Trophoblast cell (in vitro differentiated cells and primary cell): ENCODE results near the gene ATP13A3.
A peak's percentile ranks its signal among the peaks of the same experiment; 100 is the strongest.

Source experiments
- DNase-seq, 2 donors: peaks; one replicate each; pipeline ENCODE4 v3.0.0-alpha.2; 2016
- H2AFZ ChIP-seq: 2 replicates; pipeline ENCODE4 v1.6.1; 2013; ENCODE audit warnings: low read length, moderate library complexity, mild to moderate bottlenecking; ENCODE audit not compliant: insufficient read depth, poor library complexity
- H2AK5ac ChIP-seq: 2 replicates; pipeline ENCODE4 v1.6.1; 2013; ENCODE audit warnings: mild to moderate bottlenecking, low read length
- H2BK120ac ChIP-seq: 2 replicates; pipeline ENCODE4 v1.6.1; 2013; ENCODE audit warnings: low read length, mild to moderate bottlenecking, moderate library complexity; ENCODE audit not compliant: insufficient read depth, poor library complexity
- H2BK12ac ChIP-seq: 2 replicates; pipeline ENCODE4 v1.6.1; 2013; ENCODE audit warnings: mild to moderate bottlenecking, low read length, moderate library complexity
- H2BK5ac ChIP-seq: 2 replicates; pipeline ENCODE4 v1.6.1; 2013; ENCODE audit warnings: low read length, low read depth, moderate library complexity, mild to moderate bottlenecking; ENCODE audit not compliant: poor library complexity
- H3K14ac ChIP-seq: 2 replicates; pipeline ENCODE4 v1.6.1; 2013; ENCODE audit warnings: mild to moderate bottlenecking, low read length
- H3K18ac ChIP-seq: 2 replicates; pipeline ENCODE4 v1.6.1; 2013; ENCODE audit warnings: mild to moderate bottlenecking, low read length
- H3K23ac ChIP-seq: 2 replicates; pipeline ENCODE4 v1.6.1; 2013; ENCODE audit warnings: low read length
- H3K27ac ChIP-seq: 2 replicates; pipeline ENCODE4 v1.5.1; 2013; ENCODE audit warnings: low read depth, mild to moderate bottlenecking, inconsistent platforms, low read length, moderate library complexity
- H3K27me3 ChIP-seq: 2 replicates; pipeline ENCODE4 v1.6.1; 2013; ENCODE audit warnings: inconsistent platforms, mild to moderate bottlenecking, low read length, moderate library complexity; ENCODE audit not compliant: insufficient read depth
- H3K36me3 ChIP-seq, 2 experiments: 1 replicate in 1 of 2; 2 replicates in 1 of 2; pipeline ENCODE4 v1.6.1; 2013; ENCODE audit warnings: low read length in 2 of 2, mild to moderate bottlenecking in 2 of 2, moderate library complexity in 1 of 2; ENCODE audit not compliant: insufficient read depth in 2 of 2, control insufficient read depth in 1 of 2
- H3K4ac ChIP-seq: 2 replicates; pipeline ENCODE4 v1.6.1; 2013; ENCODE audit warnings: low read depth, mild to moderate bottlenecking, low read length, moderate library complexity
- H3K4me1 ChIP-seq, 2 experiments: 1 replicate in 1 of 2; 2 replicates in 1 of 2; pipeline ENCODE4 v1.6.1; 2013; ENCODE audit warnings: low read length in 2 of 2, mild to moderate bottlenecking in 2 of 2, moderate library complexity in 1 of 2; ENCODE audit not compliant: insufficient read depth in 2 of 2, control insufficient read depth in 1 of 2
- H3K4me2 ChIP-seq: 2 replicates; pipeline ENCODE4 v1.6.1; 2013; ENCODE audit warnings: inconsistent platforms, mild to moderate bottlenecking, low read length, moderate library complexity
- H3K4me3 ChIP-seq: 2 replicates; pipeline ENCODE4 v1.5.1; 2013; ENCODE audit warnings: mild to moderate bottlenecking, low read depth, low read length, inconsistent platforms
- H3K79me1 ChIP-seq: one replicate; pipeline ENCODE4 v1.6.1; 2013; ENCODE audit warnings: low read length
- H3K79me2 ChIP-seq: 2 replicates; pipeline ENCODE4 v1.6.1; 2013; ENCODE audit warnings: low read length, mild to moderate bottlenecking; ENCODE audit not compliant: control insufficient read depth, insufficient read depth, poor library complexity
- H3K9ac ChIP-seq: 2 replicates; pipeline ENCODE4 v1.6.1; 2013; ENCODE audit warnings: mild to moderate bottlenecking, low read length
- H3K9me3 ChIP-seq: 2 replicates; pipeline ENCODE4 v1.6.1; 2013; ENCODE audit warnings: low read depth, mild to moderate bottlenecking, control low read depth, inconsistent platforms, low read length; ENCODE audit not compliant: insufficient read depth
- H4K12ac ChIP-seq: 2 replicates; pipeline ENCODE4 v1.6.1; 2013; ENCODE audit warnings: low read depth, mild to moderate bottlenecking, low read length, moderate library complexity
- H4K8ac ChIP-seq: 2 replicates; pipeline ENCODE4 v1.6.1; 2013; ENCODE audit warnings: low read depth, mild to moderate bottlenecking, low read length, moderate library complexity
- H4K91ac ChIP-seq: one replicate; pipeline ENCODE4 v1.6.1; 2013; ENCODE audit warnings: low read depth, mild to moderate bottlenecking, low read length, moderate library complexity
- WGBS: extraction: QIAGEN DNeasy Blood & Tissue Kit; methylation state at CpG from one replicate; pipeline ENCODE4 v1.1.7; 2013; ENCODE audit warnings: missing lambda C conversion rate; ENCODE audit not compliant: insufficient read length, insufficient coverage; ENCODE audit errors: extremely low coverage; 5-methylcytosine and 5-hydroxymethylcytosine counted together

ATP13A3 gene

DNA sequence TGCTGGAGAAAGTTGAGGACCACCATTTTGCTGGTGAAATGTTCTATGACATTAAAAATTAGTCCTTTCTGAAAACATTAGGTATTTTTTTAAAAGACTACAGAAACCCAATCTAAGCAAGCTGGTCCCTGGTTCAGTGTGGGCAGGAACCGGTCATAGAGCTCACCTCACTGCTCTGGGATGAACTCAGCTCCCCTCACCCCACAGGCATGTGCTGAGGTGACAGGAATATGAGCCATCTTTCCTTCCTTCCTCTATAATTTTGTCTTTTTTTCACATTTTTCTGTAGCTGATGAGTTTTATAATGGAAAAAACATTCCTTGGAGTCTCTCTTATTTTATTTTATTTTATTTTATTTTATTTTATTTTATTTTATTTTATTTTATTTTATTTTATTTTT is 109.1 kb downstream of the ATP13A3 start:
- no CpG with 5 or more reads among the region's 1 CpG for WGBS
- Histone ChIP-seq H3K27me3 (no peaks in the 10 kb centered on the region), H2AFZ (no peak overlapping the region), H3K9me3 (no peaks in the 10 kb centered on the region), H3K27ac (no peak overlapping the region), H3K18ac (no peak overlapping the region), H3K23ac (no peak overlapping the region), H3K14ac (no peak overlapping the region), H2BK5ac (no peak overlapping the region), H3K4me3 (no peak overlapping the region), H3K36me3 (no peaks in the 10 kb centered on the region), H3K79me2 (no peaks in the 10 kb centered on the region), H3K4me1 (peaks cover 0 to 2% of the 10 kb centered on the region in 2 experiments), H2AK5ac (no peak overlapping the region), H2BK12ac (no peak overlapping the region), H3K9ac (no peak overlapping the region), H3K4ac (no peak overlapping the region), H4K8ac (no peak overlapping the region), H3K4me2 (no peak overlapping the region), H4K91ac (no peak overlapping the region), H2BK120ac (no peak overlapping the region), H4K12ac (no peak overlapping the region), H3K79me1 (no peaks in the 10 kb centered on the region)
- DNase-seq: no peak

DNA sequence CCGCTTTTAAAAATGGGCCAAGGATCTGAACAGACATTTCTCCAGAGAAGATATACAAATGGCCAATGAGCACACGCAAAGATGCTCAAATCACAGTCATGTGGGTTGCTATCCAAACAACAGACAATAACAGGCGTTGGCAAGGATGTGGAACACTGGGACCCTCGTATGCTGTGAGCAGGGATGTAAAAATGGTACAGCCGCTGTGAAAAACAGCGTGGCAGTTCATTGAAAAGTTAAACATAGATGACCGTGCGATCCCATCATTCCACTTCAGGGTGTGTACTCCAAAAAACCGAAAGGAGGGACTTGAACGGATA is 110.6 kb downstream of the ATP13A3 start:
- no peak for DNase-seq
- no peak overlapping the region for H4K12ac ChIP-seq
- no CpG with 5 or more reads among the region's 10 CpGs for WGBS

DNA sequence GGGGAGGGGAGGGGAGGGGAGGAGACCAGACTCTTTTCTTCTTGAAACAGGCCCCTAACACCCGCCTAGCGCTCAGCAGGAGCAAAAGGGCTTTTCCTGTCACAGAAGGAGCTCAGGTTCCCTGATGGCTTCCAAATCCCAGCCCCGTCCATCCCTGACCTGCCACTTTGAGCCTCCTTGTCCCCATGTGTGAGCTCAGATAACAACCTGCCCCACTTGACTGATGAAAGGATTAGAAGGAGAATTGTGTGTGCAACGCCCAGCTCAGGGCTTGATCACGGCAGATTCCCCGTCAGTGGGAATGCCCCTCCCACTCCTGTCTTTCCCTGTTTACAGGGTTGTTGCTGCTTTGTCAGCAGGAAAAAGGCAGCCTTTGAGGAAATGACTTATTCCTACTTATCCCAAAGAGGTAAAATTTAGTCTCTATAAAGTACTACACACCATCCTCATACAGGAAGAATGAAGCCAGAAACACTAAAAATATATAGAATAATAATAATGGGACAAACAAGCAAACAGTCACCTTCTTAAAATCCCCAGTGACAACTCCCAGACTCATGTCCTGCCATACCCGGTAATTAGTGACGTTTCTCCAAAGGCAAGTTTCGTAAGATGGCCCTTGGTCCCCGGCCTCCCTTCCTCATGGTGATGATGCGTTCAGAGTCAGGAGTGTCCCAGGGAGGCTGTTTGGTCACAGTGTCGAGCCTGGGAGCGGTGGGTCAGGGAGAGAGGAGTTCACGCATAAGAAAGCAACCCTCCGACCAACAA is 111.1 kb downstream of the ATP13A3 start:
- Histone ChIP-seq H3K14ac (no peak overlapping the region), H3K79me2 (no peaks in the 10 kb centered on the region), H3K18ac (no peak overlapping the region), H4K91ac (no peak overlapping the region), H3K9me3 (no peaks in the 10 kb centered on the region), H3K4me2 (no peak overlapping the region), H2BK5ac (no peak overlapping the region), H3K36me3 (no peaks in the 10 kb centered on the region), H2AFZ (peak overlapping the region; percentile 52), H3K4ac (no peak overlapping the region), H2AK5ac (no peak overlapping the region), H3K27ac (no peak overlapping the region), H4K8ac (peak overlapping the region; percentile 35), H3K4me3 (no peak overlapping the region), H3K79me1 (no peaks in the 10 kb centered on the region), H4K12ac (no peak overlapping the region), H3K9ac (no peak overlapping the region), H3K4me1 (peaks cover 0 to 2% of the 10 kb centered on the region in 2 experiments), H3K27me3 (no peaks in the 10 kb centered on the region), H2BK120ac (peak overlapping the region; percentile 29), H3K23ac (no peak overlapping the region), H2BK12ac (no peak overlapping the region)
- WGBS: no CpG with 5 or more reads among the region's 15 CpGs
- DNase-seq: no peak

More for the DNA sequence above, 110.6 kb downstream of the ATP13A3 start:
- no peak overlapping the region for H3K4ac ChIP-seq
- no peak overlapping the region for H2AK5ac ChIP-seq
- H3K27ac ChIP-seq: no peak overlapping the region
- no peaks in the 10 kb centered on the region for H3K36me3 ChIP-seq
- no peaks in the 10 kb centered on the region for H3K79me1 ChIP-seq
- H3K27me3 ChIP-seq: no peaks in the 10 kb centered on the region
- H3K79me2 ChIP-seq: no peaks in the 10 kb centered on the region
- no peaks in the 10 kb centered on the region for H3K9me3 ChIP-seq
- H3K23ac ChIP-seq: no peak overlapping the region
- H3K4me3 ChIP-seq: no peak overlapping the region
- peak overlapping the region; percentile 29 for H2BK120ac ChIP-seq
- peaks cover 0 to 2% of the 10 kb centered on the region in 2 experiments for H3K4me1 ChIP-seq
- H2AFZ ChIP-seq: no peak overlapping the region
- no peak overlapping the region for H3K14ac ChIP-seq
- no peak overlapping the region for H3K9ac ChIP-seq
- H2BK12ac ChIP-seq: no peak overlapping the region
- H3K18ac ChIP-seq: no peak overlapping the region
- no peak overlapping the region for H3K4me2 ChIP-seq
- no peak overlapping the region for H2BK5ac ChIP-seq
- no peak overlapping the region for H4K91ac ChIP-seq
- no peak overlapping the region for H4K8ac ChIP-seq

DNA sequence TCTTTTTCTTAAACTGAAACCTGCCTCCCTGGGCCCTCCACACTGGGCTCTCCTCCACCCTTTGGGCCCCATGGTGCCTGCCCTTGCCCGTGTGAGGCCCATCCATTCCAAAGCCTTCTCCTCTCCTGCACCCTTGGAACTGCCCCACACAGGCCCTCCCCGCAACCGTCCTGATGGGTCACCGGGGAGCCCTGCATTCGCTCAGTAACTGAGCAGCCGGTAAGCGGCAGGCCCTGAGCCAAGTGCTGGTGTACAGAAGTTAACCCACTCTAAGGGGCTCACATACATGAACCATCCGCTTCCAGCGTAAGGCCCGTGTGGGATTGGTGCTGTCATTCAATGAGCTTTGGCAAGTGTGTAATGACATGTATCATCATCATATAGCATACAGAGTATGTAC is 111.9 kb downstream of the ATP13A3 start:
- Histone ChIP-seq H3K27me3 (no peaks in the 10 kb centered on the region), H3K9me3 (no peaks in the 10 kb centered on the region), H4K8ac (no peak overlapping the region), H3K27ac (no peak overlapping the region), H2AFZ (no peak overlapping the region), H2BK5ac (no peak overlapping the region), H3K9ac (no peak overlapping the region), H3K23ac (no peak overlapping the region), H3K4me2 (no peak overlapping the region), H3K14ac (peak overlapping the region; percentile 11), H2BK12ac (no peak overlapping the region), H3K4ac (no peak overlapping the region), H2AK5ac (no peak overlapping the region), H3K79me1 (no peaks in the 10 kb centered on the region), H3K4me1 (peaks cover 0 to 2% of the 10 kb centered on the region in 2 experiments), H3K36me3 (no peaks in the 10 kb centered on the region), H3K4me3 (no peak overlapping the region), H3K79me2 (no peaks in the 10 kb centered on the region), H4K91ac (no peak overlapping the region), H4K12ac (no peak overlapping the region), H3K18ac (peak overlapping the region; percentile 14), H2BK120ac (no peak overlapping the region)
- no CpG with 5 or more reads among the region's 10 CpGs for WGBS
- DNase-seq: no peak
